Measurements from ENCODE around the gene ASXL1. TPM values are rescaled to one million over a fixed set of nuclear protein-coding genes. Genes with fewer than 3 reads are reported as not detected.
"Not testable (repeated sequence)": the region's sequence is repeated elsewhere in the genome, so short reads cannot be mapped to it uniquely, and the experiment has no call there.

ASXL1 gene
- total RNA-seq, 2 experiments from 2014 or later: 129 to 137 TPM

- H3K9me3 Mint-ChIP-seq: no peaks in the 10 kb centered on the region
- peaks cover 2% of the 10 kb centered on the region for H3K36me3 Mint-ChIP-seq (ENCODE audit: low read depth)
- no peak for ATAC-seq
- no peak overlapping the region for H3K4me3 Mint-ChIP-seq
- CTCF ChIA-PET: no interaction called here
- H3K27ac Mint-ChIP-seq: no peak overlapping the region
- POLR2A ChIA-PET: no interaction called here
- H3K4me1 Mint-ChIP-seq (ENCODE audit: low read depth): no peaks in the 10 kb centered on the region
- TF ChIP-seq CTCF (IDR thresholded peaks at IDR 0.05): no peak
- no peak for DNase-seq
- intact Hi-C loops (cut with micrococcal nuclease): no loop called here
- no peaks in the 10 kb centered on the region for H3K27me3 Mint-ChIP-seq
Measured at GRCh38 chr20:32464401-32465091, 106.4 kb downstream of the ASXL1 start.

- Mint-ChIP-seq H3K27me3 (no peaks in the 10 kb centered on the region), H3K27ac (no peak overlapping the region), H3K4me1 (ENCODE audit: low read depth) (peaks cover 4% of the 10 kb centered on the region), H3K36me3 (ENCODE audit: low read depth) (peaks cover 4% of the 10 kb centered on the region), H3K9me3 (no peaks in the 10 kb centered on the region), H3K4me3 (no peak overlapping the region)
- ChIA-PET POLR2A (no interaction called here), CTCF (no interaction called here)
- no peak for ATAC-seq
- intact Hi-C loops (cut with micrococcal nuclease): no loop called here
- DNase-seq: no peak
- no peak for TF ChIP-seq CTCF (IDR thresholded peaks at IDR 0.05)
Measured at GRCh38 chr20:32465092-32465900, 107.2 kb downstream of the ASXL1 start.

GRCh38 chr20:32465901-32466675, 108.0 kb downstream of the ASXL1 start:
- H3K4me3 Mint-ChIP-seq; ATAC-seq; intact Hi-C loops (cut with micrococcal nuclease); H3K27ac Mint-ChIP-seq; H3K27me3 Mint-ChIP-seq; H3K4me1 Mint-ChIP-seq (ENCODE audit: low read depth); H3K9me3 Mint-ChIP-seq; DNase-seq; H3K36me3 Mint-ChIP-seq (ENCODE audit: low read depth); CTCF ChIA-PET; POLR2A ChIA-PET: not testable (repeated sequence)

- H3K36me3 Mint-ChIP-seq (ENCODE audit: low read depth): peaks cover 7% of the 10 kb centered on the region
- TF ChIP-seq CTCF (IDR thresholded peaks at IDR 0.05): no peak
- ChIA-PET POLR2A (interaction anchor here (0.8 kb wide), 1 partner anchor 44 kb away, joined by 3 read pairs; no protein-coding TSS in a partner anchor), CTCF (interaction anchor here (1.1 kb wide), 1 partner anchor 54 kb away, joined by 5 read pairs; no protein-coding TSS in a partner anchor)
- intact Hi-C loops (cut with micrococcal nuclease): no loop called here
- DNase-seq (no peak), ATAC-seq (no peak)
- no peak overlapping the region for H3K4me3 Mint-ChIP-seq
- no peaks in the 10 kb centered on the region for H3K9me3 Mint-ChIP-seq
- H3K27me3 Mint-ChIP-seq: no peaks in the 10 kb centered on the region
- H3K27ac Mint-ChIP-seq: no peak overlapping the region
- H3K4me1 Mint-ChIP-seq (ENCODE audit: low read depth): peaks cover 10% of the 10 kb centered on the region
Measured at GRCh38 chr20:32466739-32467505, 108.8 kb downstream of the ASXL1 start.
